PFSK-1 (cell line): ENCODE measurements around the gene PTGR3.

Experiments used
- FOXP2 ChIP-seq: optimal IDR thresholded peaks from 2 replicates; pipeline ENCODE3; 2011; ENCODE audit warnings: borderline replicate concordance, control low read depth, inconsistent platforms; ENCODE audit not compliant: insufficient read depth; ENCODE audit errors: extremely low read length, extremely low read depth
- POLR2AphosphoS5 ChIP-seq: IDR thresholded peaks from 2 replicates; pipeline ENCODE4 v1.6.1; 2012; ENCODE audit warnings: low read depth, mild to moderate bottlenecking, control low read depth, low read length, moderate library complexity
- SIN3A ChIP-seq: IDR thresholded peaks from 2 replicates; pipeline ENCODE4 v1.6.1; 2012; ENCODE audit warnings: mild to moderate bottlenecking, low read length, moderate library complexity, borderline replicate concordance; ENCODE audit not compliant: insufficient read depth
- TAF1 ChIP-seq: IDR thresholded peaks from 2 replicates; pipeline ENCODE4 v1.6.1; 2012; ENCODE audit warnings: low read length, control low read depth, borderline replicate concordance; ENCODE audit not compliant: insufficient read depth
- TF ChIP-seq, protein P1 (sequence below), 2 experiments: IDR thresholded peaks; 2 replicates each; pipeline versions ENCODE4 v1.6.1 to v1.8.0; 2011 to 2012; ENCODE audit warnings: low read depth in 2 of 2, low read length in 2 of 2, control low read depth in 1 of 2, inconsistent platforms in 1 of 2, mild to moderate bottlenecking in 1 of 2, moderate library complexity in 1 of 2; ENCODE audit not compliant: insufficient read depth in 1 of 2

DNA sequence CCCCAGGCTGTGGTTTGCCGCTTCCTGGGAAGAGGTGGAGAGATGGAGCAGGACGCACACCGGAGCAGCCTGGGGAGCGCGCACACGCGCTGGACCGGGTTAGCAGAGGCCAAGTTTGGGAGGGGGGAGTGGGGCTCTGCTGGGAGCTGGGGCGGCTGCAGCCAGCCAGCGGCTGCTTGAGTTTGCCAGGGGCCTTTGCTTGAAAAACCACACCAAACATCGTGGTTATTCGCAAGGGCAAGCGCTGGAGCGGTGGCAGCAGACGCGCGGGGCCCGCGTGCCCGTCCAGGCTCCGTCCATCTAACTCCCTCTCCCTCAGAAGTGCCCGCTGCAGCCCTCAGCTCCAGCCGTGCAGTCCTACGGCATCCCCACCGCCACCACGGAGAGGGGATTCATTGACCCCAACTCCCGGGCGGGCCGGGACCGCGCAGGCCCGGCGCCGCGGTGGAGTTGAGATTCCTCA is 4.6 kb downstream of the PTGR3 start:
- TF ChIP-seq TAF1 (no peak), POLR2AphosphoS5 (no peak), SIN3A (no peak), FOXP2 (no peak)
- TF ChIP-seq, protein P1, sequence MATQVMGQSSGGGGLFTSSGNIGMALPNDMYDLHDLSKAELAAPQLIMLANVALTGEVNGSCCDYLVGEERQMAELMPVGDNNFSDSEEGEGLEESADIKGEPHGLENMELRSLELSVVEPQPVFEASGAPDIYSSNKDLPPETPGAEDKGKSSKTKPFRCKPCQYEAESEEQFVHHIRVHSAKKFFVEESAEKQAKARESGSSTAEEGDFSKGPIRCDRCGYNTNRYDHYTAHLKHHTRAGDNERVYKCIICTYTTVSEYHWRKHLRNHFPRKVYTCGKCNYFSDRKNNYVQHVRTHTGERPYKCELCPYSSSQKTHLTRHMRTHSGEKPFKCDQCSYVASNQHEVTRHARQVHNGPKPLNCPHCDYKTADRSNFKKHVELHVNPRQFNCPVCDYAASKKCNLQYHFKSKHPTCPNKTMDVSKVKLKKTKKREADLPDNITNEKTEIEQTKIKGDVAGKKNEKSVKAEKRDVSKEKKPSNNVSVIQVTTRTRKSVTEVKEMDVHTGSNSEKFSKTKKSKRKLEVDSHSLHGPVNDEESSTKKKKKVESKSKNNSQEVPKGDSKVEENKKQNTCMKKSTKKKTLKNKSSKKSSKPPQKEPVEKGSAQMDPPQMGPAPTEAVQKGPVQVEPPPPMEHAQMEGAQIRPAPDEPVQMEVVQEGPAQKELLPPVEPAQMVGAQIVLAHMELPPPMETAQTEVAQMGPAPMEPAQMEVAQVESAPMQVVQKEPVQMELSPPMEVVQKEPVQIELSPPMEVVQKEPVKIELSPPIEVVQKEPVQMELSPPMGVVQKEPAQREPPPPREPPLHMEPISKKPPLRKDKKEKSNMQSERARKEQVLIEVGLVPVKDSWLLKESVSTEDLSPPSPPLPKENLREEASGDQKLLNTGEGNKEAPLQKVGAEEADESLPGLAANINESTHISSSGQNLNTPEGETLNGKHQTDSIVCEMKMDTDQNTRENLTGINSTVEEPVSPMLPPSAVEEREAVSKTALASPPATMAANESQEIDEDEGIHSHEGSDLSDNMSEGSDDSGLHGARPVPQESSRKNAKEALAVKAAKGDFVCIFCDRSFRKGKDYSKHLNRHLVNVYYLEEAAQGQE (IDR thresholded peaks at IDR 0.05; ENCODE audit: insufficient read depth in 1 of 2, low read depth in 2 of 2, low read length in 2 of 2) = no peak
